NB4 (cell line): Measurements from ENCODE around the gene FBXO24.

Experiments
- CTCF ChIP-seq: IDR thresholded peaks from one replicate; pipeline ENCODE4 v1.5.1; 2012; ENCODE audit warnings: low read depth, low read length
- MAX ChIP-seq: IDR thresholded peaks from 2 replicates; pipeline ENCODE4 v1.6.1; 2011; ENCODE audit warnings: low read depth, low read length
- POLR2A ChIP-seq: IDR thresholded peaks from 2 replicates; pipeline ENCODE4 v1.6.1; 2011; ENCODE audit warnings: mild to moderate bottlenecking; ENCODE audit not compliant: insufficient read length; ENCODE audit errors: extremely low read depth

GRCh38 chr7:100640517-100641440 is 54.7 kb downstream of the FBXO24 start:
- no peak for TF ChIP-seq POLR2A
- TF ChIP-seq CTCF = no peak
- TF ChIP-seq MAX = no peak
